Measurements from ENCODE around the gene ZFP69B.

GRCh38 chr1:40479156-40479555 lies 28.9 kb downstream of the ZFP69B start:
- no peak for TF ChIP-seq POLR2AphosphoS5 (IDR thresholded peaks at IDR 0.05; ENCODE audit: low read depth)
- no peak for TF ChIP-seq CTCF (conservative IDR thresholded peaks at IDR 0.05; ENCODE audit: low read depth in 2 of 2)
- no peak for TF ChIP-seq EZH2 (IDR thresholded peaks at IDR 0.05; ENCODE audit: low read depth, unreplicated experiment)
- no peak for TF ChIP-seq REST (IDR thresholded peaks at IDR 0.05; ENCODE audit: unreplicated experiment)
- no peak for TF ChIP-seq EZH2phosphoT487 (IDR thresholded peaks at IDR 0.05; ENCODE audit: unreplicated experiment)
- no peak for TF ChIP-seq CREB1 (CRISPR knock-in tag; IDR thresholded peaks at IDR 0.05; ENCODE audit: low read depth)
- no peak for TF ChIP-seq JUNB (IDR thresholded peaks at IDR 0.05; ENCODE audit: unreplicated experiment)
- TF ChIP-seq ZNF114 (CRISPR knock-in tag; IDR thresholded peaks at IDR 0.05): no peak
- TF ChIP-seq NANOG (IDR thresholded peaks at IDR 0.05; ENCODE audit: borderline replicate concordance): no peak
- TF ChIP-seq ZNF331 (CRISPR knock-in tag; IDR thresholded peaks at IDR 0.05; ENCODE audit: low read depth): no peak

All from GM23338 (cell line).